Smooth muscle cell (in vitro differentiated cells): ENCODE data around the gene TMEM231. TPM values are rescaled to one million over a fixed set of nuclear protein-coding genes. Genes with fewer than 3 reads are reported as not detected.

Experiments used
- DNase-seq: peaks from one replicate; lab custom pipeline; 2025; ENCODE audit not compliant: unreplicated experiment; lab: John Stamatoyannopoulos, UW
- H2AFZ ChIP-seq: fragments of 200-600 bp; sonication (generic); 2 replicates; pipeline ENCODE4 v1.6.0; 2016; ENCODE audit warnings: antibody characterized with exemption, low read depth, mild to moderate bottlenecking
- H3F3A ChIP-seq: fragments of 200-600 bp; sonication (generic); 2 replicates; pipeline ENCODE4 v1.6.0; 2017; ENCODE audit warnings: antibody characterized with exemption, low read depth
- H3K27ac ChIP-seq: fragments of 200-600 bp; sonication (generic); 2 replicates; pipeline ENCODE4 v1.5.1; 2016; ENCODE audit warnings: low read depth, mild to moderate bottlenecking
- H3K27me3 ChIP-seq: fragments of 200-600 bp; sonication (generic); 2 replicates; pipeline ENCODE4 v1.6.1; 2016; ENCODE audit warnings: low read depth, mild to moderate bottlenecking
- H3K36me3 ChIP-seq: fragments of 200-600 bp; sonication (generic); 2 replicates; pipeline ENCODE4 v1.5.1; 2016; ENCODE audit warnings: low read depth
- H3K4me1 ChIP-seq: fragments of 200-600 bp; sonication (generic); 2 replicates; pipeline ENCODE4 v1.5.1; 2016; ENCODE audit warnings: low read depth
- H3K4me2 ChIP-seq: fragments of 200-600 bp; sonication (generic); 2 replicates; pipeline ENCODE4 v1.6.0; 2016; ENCODE audit warnings: mild to moderate bottlenecking
- H3K4me3 ChIP-seq: fragments of 200-600 bp; sonication (generic); 2 replicates; pipeline ENCODE4 v1.5.1; 2016; ENCODE audit warnings: mild to moderate bottlenecking
- H3K79me2 ChIP-seq: fragments of 200-600 bp; sonication (generic); 2 replicates; pipeline ENCODE4 v1.6.0; 2016; ENCODE audit warnings: low read depth, mild to moderate bottlenecking
- H3K9ac ChIP-seq: fragments of 200-600 bp; sonication (generic); 2 replicates; pipeline ENCODE4 v1.6.0; 2016; ENCODE audit warnings: low read depth
- H3K9me3 ChIP-seq: fragments of 200-600 bp; sonication (generic); replicated peaks from 2 replicates; pipeline ENCODE4 v1.5.1; 2016; ENCODE audit warnings: low read depth
- H4K20me1 ChIP-seq: fragments of 200-600 bp; sonication (generic); 2 replicates; pipeline ENCODE4 v1.6.0; 2016; ENCODE audit warnings: low read depth
- WGBS: methylation state at CpG from one replicate; pipeline ENCODE4 v1.1.7; 2016; ENCODE audit warnings: low lambda C conversion rate; 5-methylcytosine and 5-hydroxymethylcytosine counted together
- polyA plus RNA-seq: library from polyadenylated mRNA; unstranded; fragments of >200 nt; fragmentation: Nextera tagmentation; extraction: Ambion mirVana; gene quantifications from 2 replicates; pipeline ENCODE4 v1.2.1, GENCODE V29; 2016
- total RNA-seq: library from RNA; depleted of rRNA; stranded (reverse); fragments of >200 nt; gene quantifications from 2 replicates; pipeline ENCODE4 v1.2.3, GENCODE V29; 2014
- TF ChIP-seq, protein P1 (sequence below): fragments of 200-600 bp; sonication (generic); IDR thresholded peaks from 2 replicates; pipeline ENCODE4 v1.5.1; 2017; ENCODE audit warnings: borderline replicate concordance, mild to moderate bottlenecking, antibody characterized with exemption; ENCODE audit not compliant: insufficient read depth, poor library complexity, severe bottlenecking

TMEM231 gene
- total and polyA plus RNA-seq, 2 experiments from 2014 or later = 11.8 to 17.0 TPM

- WGBS = 90% methylated on average over 19 of the region's 19 CpGs
Measured at GRCh38 chr16:75534560-75535205, 21.4 kb downstream of the TMEM231 start.

DNA sequence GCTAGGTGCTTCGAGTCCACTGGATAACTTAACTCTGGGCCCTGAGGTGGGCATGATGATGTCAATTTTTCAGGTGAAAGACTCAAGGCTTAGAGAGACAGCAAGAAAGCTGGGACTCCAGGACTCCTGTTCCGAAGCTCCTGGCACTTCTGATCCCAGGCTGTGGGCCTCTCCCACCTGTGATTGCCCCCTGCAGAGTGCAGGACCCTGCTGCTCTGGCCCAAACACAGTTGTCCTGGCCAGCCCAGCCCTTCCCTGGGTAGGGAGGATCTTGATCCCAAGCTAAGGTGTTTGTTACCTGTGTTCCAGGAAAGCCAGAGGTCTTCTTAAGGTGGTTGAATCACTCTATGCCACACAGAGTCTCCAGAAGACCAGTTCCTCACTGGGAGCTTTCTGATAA is 23.3 kb downstream of the TMEM231 start:
- no peaks in the 10 kb centered on the region for H3K27me3 ChIP-seq
- H3K36me3 ChIP-seq = no peaks in the 10 kb centered on the region
- TF ChIP-seq, protein P1, sequence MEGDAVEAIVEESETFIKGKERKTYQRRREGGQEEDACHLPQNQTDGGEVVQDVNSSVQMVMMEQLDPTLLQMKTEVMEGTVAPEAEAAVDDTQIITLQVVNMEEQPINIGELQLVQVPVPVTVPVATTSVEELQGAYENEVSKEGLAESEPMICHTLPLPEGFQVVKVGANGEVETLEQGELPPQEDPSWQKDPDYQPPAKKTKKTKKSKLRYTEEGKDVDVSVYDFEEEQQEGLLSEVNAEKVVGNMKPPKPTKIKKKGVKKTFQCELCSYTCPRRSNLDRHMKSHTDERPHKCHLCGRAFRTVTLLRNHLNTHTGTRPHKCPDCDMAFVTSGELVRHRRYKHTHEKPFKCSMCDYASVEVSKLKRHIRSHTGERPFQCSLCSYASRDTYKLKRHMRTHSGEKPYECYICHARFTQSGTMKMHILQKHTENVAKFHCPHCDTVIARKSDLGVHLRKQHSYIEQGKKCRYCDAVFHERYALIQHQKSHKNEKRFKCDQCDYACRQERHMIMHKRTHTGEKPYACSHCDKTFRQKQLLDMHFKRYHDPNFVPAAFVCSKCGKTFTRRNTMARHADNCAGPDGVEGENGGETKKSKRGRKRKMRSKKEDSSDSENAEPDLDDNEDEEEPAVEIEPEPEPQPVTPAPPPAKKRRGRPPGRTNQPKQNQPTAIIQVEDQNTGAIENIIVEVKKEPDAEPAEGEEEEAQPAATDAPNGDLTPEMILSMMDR = no peak
- H3K4me1 ChIP-seq = no peaks in the 10 kb centered on the region
- H3K4me3 ChIP-seq = no peak overlapping the region
- no peak overlapping the region for H3K9ac ChIP-seq
- H2AFZ ChIP-seq = no peak overlapping the region
- H4K20me1 ChIP-seq = no peaks in the 10 kb centered on the region
- no peaks in the 10 kb centered on the region for H3F3A ChIP-seq
- H3K27ac ChIP-seq = no peak overlapping the region
- H3K9me3 ChIP-seq = no peaks in the 10 kb centered on the region
- no peak for DNase-seq
- H3K4me2 ChIP-seq = no peak overlapping the region
- no peaks in the 10 kb centered on the region for H3K79me2 ChIP-seq
- WGBS = 91% methylated on average over 2 of the region's 2 CpGs

More at GRCh38 chr16:75534560-75535205, 21.4 kb downstream of the TMEM231 start:
- H2AFZ ChIP-seq = no peak overlapping the region
- no peaks in the 10 kb centered on the region for H3K4me1 ChIP-seq
- H3F3A ChIP-seq = no peaks in the 10 kb centered on the region
- H4K20me1 ChIP-seq = no peaks in the 10 kb centered on the region
- DNase-seq = no peak
- H3K4me2 ChIP-seq = no peak overlapping the region
- TF ChIP-seq, protein P1 = no peak
- no peaks in the 10 kb centered on the region for H3K79me2 ChIP-seq
- H3K9me3 ChIP-seq = no peaks in the 10 kb centered on the region
- H3K4me3 ChIP-seq = no peak overlapping the region
- H3K27me3 ChIP-seq = no peaks in the 10 kb centered on the region
- no peak overlapping the region for H3K27ac ChIP-seq
- no peak overlapping the region for H3K9ac ChIP-seq
- H3K36me3 ChIP-seq = no peaks in the 10 kb centered on the region

DNA sequence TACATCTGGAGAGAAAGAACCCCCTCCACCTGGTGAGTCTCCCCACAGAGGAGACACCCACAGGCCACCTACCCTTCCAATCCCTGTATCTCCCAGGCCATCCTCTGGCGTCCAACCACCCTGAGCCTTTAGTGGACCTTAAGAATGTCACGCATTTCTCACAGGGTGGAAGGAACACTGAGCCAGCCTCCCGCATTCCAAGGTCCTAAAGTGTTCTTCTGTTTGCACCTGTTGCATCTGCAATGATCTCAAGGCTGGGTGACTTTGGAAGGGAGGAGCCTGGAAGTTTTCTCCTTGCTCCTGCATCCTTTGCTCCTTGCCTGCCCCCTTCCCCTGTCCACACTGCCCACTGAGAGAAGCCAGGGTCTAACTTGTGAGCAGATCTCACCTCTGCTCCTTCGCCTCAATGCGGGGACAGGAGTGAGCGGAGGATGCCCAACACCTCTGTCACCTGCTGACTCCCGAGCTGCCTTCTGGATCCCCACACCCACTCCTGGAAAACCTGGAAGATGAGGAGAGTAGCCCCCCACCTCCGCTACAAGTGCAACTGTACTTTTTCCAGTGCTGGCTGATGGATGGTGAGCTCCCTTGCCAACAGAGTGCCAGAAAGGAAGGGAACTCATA is 23.8 kb downstream of the TMEM231 start:
- H3K79me2 ChIP-seq = no peaks in the 10 kb centered on the region
- no peak overlapping the region for H2AFZ ChIP-seq
- H3K36me3 ChIP-seq = no peaks in the 10 kb centered on the region
- no peaks in the 10 kb centered on the region for H3K9me3 ChIP-seq
- H4K20me1 ChIP-seq = no peaks in the 10 kb centered on the region
- H3K9ac ChIP-seq = no peak overlapping the region
- no peaks in the 10 kb centered on the region for H3F3A ChIP-seq
- TF ChIP-seq, protein P1 = no peak
- no peak for DNase-seq
- H3K4me2 ChIP-seq = no peak overlapping the region
- no peak overlapping the region for H3K27ac ChIP-seq
- H3K4me3 ChIP-seq = no peak overlapping the region
- no peaks in the 10 kb centered on the region for H3K27me3 ChIP-seq
- no peaks in the 10 kb centered on the region for H3K4me1 ChIP-seq
- 90% methylated on average over 8 of the region's 8 CpGs for WGBS
